ENCODE results near the gene ZNF786.
"Not testable (repeated sequence)": the region's sequence is repeated elsewhere in the genome, so short reads cannot be mapped to it uniquely, and the experiment has no call there.

Gene ZNF786

GRCh38 chr7:149090397-149091195 is at the start of gene ZNF786:
ZNF786 (minus strand) TSS chr7:149090718; CDS start chr7:149090640, 78 bp downstream.
- peak; percentile 97 for DNase-seq

GRCh38 chr7:149136118-149136517 is 45.6 kb upstream of the ZNF786 start:
- no peak for DNase-seq

- DNase-seq: no peak
Measured at GRCh38 chr7:149133028-149133710, 42.7 kb upstream of the ZNF786 start.

- no peak for DNase-seq
Measured at GRCh38 chr7:149130572-149131198, 40.2 kb upstream of the ZNF786 start.

- peak; percentile 80 for DNase-seq
Measured at GRCh38 chr7:149126662-149127266, 36.2 kb upstream of the ZNF786 start.

GRCh38 chr7:149125863-149126661 is 35.5 kb upstream of the ZNF786 start, which contains the start of gene ZNF425:
ZNF425 (minus strand) TSS chr7:149126324; CDS start chr7:149126213, 111 bp downstream.
- DNase-seq: peak; percentile 96

GRCh38 chr7:149125189-149125862 is 34.8 kb upstream of the ZNF786 start:
- DNase-seq: no peak

GRCh38 chr7:149109969-149110368 is 19.5 kb upstream of the ZNF786 start:
- no peak for DNase-seq

- no peak for DNase-seq
Measured at GRCh38 chr7:149104749-149105148, 14.2 kb upstream of the ZNF786 start.

- DNase-seq: no peak
Measured at GRCh38 chr7:149104214-149104613, 13.7 kb upstream of the ZNF786 start.

GRCh38 chr7:149103424-149103823 is 12.9 kb upstream of the ZNF786 start:
- no peak for DNase-seq

- no peak for DNase-seq
Measured at GRCh38 chr7:149102666-149103065, 12.1 kb upstream of the ZNF786 start.

GRCh38 chr7:149100821-149101220 is 10.3 kb upstream of the ZNF786 start:
- no peak for DNase-seq

GRCh38 chr7:149099058-149099457 is 8.5 kb upstream of the ZNF786 start:
- no peak for DNase-seq

- no peak for DNase-seq
Measured at GRCh38 chr7:149097088-149097487, 6.6 kb upstream of the ZNF786 start.

GRCh38 chr7:149093228-149093627 is 2.7 kb upstream of the ZNF786 start:
- DNase-seq: no peak

- DNase-seq: not testable (repeated sequence)
Measured at GRCh38 chr7:149092244-149092643, 1.7 kb upstream of the ZNF786 start.

- DNase-seq: no peak
Measured at GRCh38 chr7:149087376-149087775, 3.1 kb downstream of the ZNF786 start.

GRCh38 chr7:149085866-149086265 is 4.7 kb downstream of the ZNF786 start:
- no peak for DNase-seq

GRCh38 chr7:149084407-149084806 is 6.1 kb downstream of the ZNF786 start:
- no peak for DNase-seq

GRCh38 chr7:149081914-149082313 is 8.6 kb downstream of the ZNF786 start:
- DNase-seq: no peak

- no peak for DNase-seq
Measured at GRCh38 chr7:149077594-149077993, 12.9 kb downstream of the ZNF786 start.
